Measurements from ENCODE around the gene EIF2B5. TPM values are rescaled to one million over a fixed set of nuclear protein-coding genes. Genes with fewer than 3 reads are reported as not detected.

Gene EIF2B5
- total and polyA plus RNA-seq, 9 of the 15 experiments (the other 6 are each of a cell fraction or from before 2014, with no cell fraction given) = 19.1 to 92.4 (median 74.0) TPM

DNA sequence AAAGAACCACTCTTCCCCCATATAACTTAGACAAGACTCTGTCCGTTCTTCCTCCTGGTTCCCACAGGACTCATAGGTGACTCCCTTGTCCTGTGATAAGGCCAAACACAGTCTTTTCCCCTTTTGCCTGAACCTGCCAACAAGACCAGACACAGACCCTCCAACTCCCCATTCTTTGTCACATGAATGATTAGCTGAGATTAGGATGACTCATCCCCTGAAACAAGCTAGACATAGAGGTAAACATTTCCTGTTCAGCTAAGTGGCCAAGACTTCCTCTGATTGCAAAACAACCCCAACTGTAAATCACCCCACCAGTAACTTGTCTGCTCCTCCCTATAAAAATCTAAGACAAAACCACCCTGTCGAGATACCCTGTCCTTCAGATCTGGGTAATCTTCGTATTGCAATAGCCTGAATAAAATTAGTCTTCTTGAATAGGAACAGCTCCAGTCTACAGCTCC, 49.7 kb upstream of the EIF2B5 start (continued):
- TF ChIP-seq GATAD2B (IDR thresholded peaks at IDR 0.05; ENCODE audit: borderline replicate concordance) (no peak; the same call in 1 of the 2 replicates), ATF7 (IDR thresholded peaks at IDR 0.05) (peak; percentile 76), BHLHE40 (IDR thresholded peaks at IDR 0.05; ENCODE audit: low read length) (peak; percentile 72), HDAC2 (IDR thresholded peaks at IDR 0.05) (peak; percentile 67; the same call in 1 of the 2 replicates), ZKSCAN3 (CRISPR knock-in tag; IDR thresholded peaks at IDR 0.05) (no peak), IFI16 (CRISPR knock-in tag; IDR thresholded peaks at IDR 0.05) (no peak), CEBPB (tag; IDR thresholded peaks at IDR 0.05) (peak; percentile 97), MAZ (CRISPR knock-in tag; conservative IDR thresholded peaks at IDR 0.05 in 1 of 2, IDR thresholded peaks at IDR 0.05 in 1 of 2) (0 out of 4 replicates have a peak, but pooled peaks of 1 of the 2 experiments have one; percentile 19), ETS2 (tag; IDR thresholded peaks at IDR 0.05; ENCODE audit: borderline replicate concordance, poor library complexity, severe bottlenecking) (no peak), NR2F6 (CRISPR knock-in tag; IDR thresholded peaks at IDR 0.05) (no peak), KLF1 (tag; IDR thresholded peaks at IDR 0.05) (no peak), OTX1 (CRISPR knock-in tag; IDR thresholded peaks at IDR 0.05) (no peak), YY1 (IDR thresholded peaks at IDR 0.05; ENCODE audit: borderline replicate concordance in 1 of 3, control insufficient read depth in 1 of 3, extremely low read depth in 1 of 3, insufficient read depth in 3 of 3, insufficient read length in 1 of 3, insufficient replicate concordance in 2 of 3, low read depth in 1 of 3, low read length in 2 of 3) (no peak), ZNF644 (tag; IDR thresholded peaks at IDR 0.05; ENCODE audit: low read depth) (0 out of 2 replicates have a peak, but pooled peaks have one; percentile 29), ZKSCAN1 (IDR thresholded peaks at IDR 0.05; ENCODE audit: low read depth, low read length) (no peak)
- TF ChIP-seq, protein P1, sequence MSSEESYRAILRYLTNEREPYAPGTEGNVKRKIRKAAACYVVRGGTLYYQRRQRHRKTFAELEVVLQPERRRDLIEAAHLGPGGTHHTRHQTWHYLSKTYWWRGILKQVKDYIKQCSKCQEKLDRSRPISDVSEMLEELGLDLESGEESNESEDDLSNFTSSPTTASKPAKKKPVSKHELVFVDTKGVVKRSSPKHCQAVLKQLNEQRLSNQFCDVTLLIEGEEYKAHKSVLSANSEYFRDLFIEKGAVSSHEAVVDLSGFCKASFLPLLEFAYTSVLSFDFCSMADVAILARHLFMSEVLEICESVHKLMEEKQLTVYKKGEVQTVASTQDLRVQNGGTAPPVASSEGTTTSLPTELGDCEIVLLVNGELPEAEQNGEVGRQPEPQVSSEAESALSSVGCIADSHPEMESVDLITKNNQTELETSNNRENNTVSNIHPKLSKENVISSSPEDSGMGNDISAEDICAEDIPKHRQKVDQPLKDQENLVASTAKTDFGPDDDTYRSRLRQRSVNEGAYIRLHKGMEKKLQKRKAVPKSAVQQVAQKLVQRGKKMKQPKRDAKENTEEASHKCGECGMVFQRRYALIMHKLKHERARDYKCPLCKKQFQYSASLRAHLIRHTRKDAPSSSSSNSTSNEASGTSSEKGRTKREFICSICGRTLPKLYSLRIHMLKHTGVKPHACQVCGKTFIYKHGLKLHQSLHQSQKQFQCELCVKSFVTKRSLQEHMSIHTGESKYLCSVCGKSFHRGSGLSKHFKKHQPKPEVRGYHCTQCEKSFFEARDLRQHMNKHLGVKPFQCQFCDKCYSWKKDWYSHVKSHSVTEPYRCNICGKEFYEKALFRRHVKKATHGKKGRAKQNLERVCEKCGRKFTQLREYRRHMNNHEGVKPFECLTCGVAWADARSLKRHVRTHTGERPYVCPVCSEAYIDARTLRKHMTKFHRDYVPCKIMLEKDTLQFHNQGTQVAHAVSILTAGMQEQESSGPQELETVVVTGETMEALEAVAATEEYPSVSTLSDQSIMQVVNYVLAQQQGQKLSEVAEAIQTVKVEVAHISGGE (CRISPR knock-in tag; IDR thresholded peaks at IDR 0.05) = no peak
- TF ChIP-seq, protein P2, sequence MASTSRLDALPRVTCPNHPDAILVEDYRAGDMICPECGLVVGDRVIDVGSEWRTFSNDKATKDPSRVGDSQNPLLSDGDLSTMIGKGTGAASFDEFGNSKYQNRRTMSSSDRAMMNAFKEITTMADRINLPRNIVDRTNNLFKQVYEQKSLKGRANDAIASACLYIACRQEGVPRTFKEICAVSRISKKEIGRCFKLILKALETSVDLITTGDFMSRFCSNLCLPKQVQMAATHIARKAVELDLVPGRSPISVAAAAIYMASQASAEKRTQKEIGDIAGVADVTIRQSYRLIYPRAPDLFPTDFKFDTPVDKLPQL (IDR thresholded peaks at IDR 0.05; ENCODE audit: extremely low read depth, insufficient read length) = no peak
- TF ChIP-seq, protein P3, sequence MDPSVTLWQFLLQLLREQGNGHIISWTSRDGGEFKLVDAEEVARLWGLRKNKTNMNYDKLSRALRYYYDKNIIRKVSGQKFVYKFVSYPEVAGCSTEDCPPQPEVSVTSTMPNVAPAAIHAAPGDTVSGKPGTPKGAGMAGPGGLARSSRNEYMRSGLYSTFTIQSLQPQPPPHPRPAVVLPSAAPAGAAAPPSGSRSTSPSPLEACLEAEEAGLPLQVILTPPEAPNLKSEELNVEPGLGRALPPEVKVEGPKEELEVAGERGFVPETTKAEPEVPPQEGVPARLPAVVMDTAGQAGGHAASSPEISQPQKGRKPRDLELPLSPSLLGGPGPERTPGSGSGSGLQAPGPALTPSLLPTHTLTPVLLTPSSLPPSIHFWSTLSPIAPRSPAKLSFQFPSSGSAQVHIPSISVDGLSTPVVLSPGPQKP (CRISPR knock-in tag; IDR thresholded peaks at IDR 0.05) = no peak
- TF ChIP-seq, protein P4, sequence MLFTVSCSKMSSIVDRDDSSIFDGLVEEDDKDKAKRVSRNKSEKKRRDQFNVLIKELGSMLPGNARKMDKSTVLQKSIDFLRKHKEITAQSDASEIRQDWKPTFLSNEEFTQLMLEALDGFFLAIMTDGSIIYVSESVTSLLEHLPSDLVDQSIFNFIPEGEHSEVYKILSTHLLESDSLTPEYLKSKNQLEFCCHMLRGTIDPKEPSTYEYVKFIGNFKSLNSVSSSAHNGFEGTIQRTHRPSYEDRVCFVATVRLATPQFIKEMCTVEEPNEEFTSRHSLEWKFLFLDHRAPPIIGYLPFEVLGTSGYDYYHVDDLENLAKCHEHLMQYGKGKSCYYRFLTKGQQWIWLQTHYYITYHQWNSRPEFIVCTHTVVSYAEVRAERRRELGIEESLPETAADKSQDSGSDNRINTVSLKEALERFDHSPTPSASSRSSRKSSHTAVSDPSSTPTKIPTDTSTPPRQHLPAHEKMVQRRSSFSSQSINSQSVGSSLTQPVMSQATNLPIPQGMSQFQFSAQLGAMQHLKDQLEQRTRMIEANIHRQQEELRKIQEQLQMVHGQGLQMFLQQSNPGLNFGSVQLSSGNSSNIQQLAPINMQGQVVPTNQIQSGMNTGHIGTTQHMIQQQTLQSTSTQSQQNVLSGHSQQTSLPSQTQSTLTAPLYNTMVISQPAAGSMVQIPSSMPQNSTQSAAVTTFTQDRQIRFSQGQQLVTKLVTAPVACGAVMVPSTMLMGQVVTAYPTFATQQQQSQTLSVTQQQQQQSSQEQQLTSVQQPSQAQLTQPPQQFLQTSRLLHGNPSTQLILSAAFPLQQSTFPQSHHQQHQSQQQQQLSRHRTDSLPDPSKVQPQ (CRISPR knock-in tag; IDR thresholded peaks at IDR 0.05; ENCODE audit: borderline replicate concordance) = no peak
